Jurkat, Clone E6-1 (cell line): ENCODE measurements around the gene DHH.

Experiments used
- DNase-seq: peaks from one replicate; pipeline ENCODE4 v3.0.0-alpha.2; 2011; ENCODE audit warnings: low read depth, low spot score
- H3K4me3 ChIP-seq: 2 replicates; pipeline ENCODE4 v1.5.1; 2011; ENCODE audit warnings: mild to moderate bottlenecking, low read length, control low read depth, moderate library complexity

Gene DHH

DNA sequence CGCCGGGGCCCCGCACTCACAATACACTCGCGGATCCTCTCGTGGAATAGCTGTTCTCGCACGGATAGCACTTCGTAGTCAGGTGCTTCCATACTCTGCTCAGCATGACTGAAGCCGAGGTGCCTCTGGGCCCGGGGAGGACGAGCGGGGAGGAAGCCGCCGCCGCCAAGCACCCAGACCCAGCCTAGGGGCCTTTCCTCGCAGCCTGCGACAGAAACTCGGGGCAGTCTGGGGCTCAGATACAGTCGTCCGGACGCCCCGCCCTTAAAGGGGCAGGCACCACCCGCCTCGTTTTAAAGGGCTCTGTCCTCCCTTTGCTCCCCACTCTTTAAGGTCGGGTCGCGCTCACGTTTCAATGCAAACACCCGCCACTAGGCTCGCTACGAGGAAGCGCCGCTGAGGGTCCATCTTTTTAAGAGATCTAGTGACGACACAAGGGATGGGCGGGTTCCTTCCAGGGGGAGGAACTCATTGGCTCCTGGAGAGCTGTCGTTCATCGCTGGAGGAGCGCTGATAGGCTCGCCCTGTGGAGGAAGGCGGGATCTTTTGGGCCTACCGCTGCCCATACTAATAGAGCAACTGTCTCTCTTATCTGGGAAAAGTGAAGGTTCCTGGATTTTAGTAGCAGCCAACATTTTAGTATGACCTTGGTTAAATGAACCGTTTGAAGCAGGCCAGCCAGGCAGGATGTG is 16.0 kb upstream of the DHH start, which contains the start of gene LMBR1L:
TSS of gene LMBR1L (minus strand) at position 384 of the 692 bp plus-strand sequence. CDS start at position 92, 292 bp downstream.
- H3K4me3 ChIP-seq, result peak within 1 kb of the TSS; percentile 88
- DNase-seq, result peak; percentile 97

DNA sequence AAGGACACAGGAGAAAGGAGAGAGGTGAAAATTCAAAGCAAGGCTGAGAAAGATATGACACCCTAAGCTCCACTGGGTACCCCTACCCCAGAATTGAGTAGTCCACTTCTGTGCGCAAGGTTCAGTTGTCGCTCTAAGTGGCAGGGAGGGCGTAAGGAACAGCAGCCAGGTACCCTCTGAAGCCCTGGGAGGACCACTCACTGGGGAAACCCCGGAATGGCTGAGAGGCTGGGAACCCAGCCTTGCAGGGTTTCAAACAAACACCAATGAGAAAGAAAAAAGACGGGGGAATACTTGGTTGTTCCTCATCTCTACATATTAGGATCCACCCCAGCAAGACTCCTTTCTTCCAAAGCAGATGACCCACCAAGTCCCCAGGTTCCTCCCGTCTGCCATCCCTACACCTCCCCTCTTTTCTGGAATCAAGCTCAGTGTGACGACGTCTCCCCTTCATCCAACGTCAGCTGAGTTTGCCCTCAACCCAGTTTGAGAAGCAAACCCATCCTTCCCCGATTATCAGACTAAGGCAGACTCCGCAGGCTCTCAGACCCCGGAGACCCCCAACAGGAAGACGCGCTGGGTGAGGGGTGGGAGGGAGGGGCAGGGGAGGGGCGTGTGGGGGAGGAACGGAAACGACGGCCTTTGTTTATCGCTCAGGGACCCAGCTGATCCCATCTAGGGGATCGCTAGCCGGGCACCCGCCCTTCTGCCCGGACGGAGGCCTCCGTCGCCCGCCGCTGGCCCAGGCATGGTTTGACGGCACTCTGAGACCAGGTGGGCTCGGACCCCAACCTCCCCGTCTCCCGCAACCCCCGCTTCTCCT is 15.3 kb upstream of the DHH start:
- H3K4me3 ChIP-seq, result peak overlapping the region; percentile 88
- DNase-seq, result no peak

DNA sequence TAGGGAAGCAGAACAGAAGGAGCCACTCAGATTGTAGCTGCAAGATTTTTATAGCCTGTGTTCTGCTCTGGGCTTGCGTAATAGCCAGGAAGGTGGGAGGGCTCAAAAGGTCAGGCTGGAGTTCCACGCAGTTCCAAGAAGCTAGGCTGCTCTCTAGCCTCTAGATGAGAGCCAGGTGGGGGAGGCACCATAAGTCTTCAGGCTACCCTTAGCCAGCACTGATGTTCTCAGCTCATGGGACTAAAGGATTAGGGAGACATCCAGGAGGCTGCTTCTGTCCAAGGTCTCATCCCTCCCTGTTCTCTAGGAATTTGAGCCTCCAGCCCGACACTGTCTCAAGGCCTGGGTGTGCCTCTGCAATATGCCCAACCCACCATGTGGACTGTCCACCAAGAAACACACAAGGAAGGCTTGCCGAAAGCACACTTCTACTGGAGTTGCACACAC is 14.4 kb upstream of the DHH start:
- DNase-seq, result no peak

DNA sequence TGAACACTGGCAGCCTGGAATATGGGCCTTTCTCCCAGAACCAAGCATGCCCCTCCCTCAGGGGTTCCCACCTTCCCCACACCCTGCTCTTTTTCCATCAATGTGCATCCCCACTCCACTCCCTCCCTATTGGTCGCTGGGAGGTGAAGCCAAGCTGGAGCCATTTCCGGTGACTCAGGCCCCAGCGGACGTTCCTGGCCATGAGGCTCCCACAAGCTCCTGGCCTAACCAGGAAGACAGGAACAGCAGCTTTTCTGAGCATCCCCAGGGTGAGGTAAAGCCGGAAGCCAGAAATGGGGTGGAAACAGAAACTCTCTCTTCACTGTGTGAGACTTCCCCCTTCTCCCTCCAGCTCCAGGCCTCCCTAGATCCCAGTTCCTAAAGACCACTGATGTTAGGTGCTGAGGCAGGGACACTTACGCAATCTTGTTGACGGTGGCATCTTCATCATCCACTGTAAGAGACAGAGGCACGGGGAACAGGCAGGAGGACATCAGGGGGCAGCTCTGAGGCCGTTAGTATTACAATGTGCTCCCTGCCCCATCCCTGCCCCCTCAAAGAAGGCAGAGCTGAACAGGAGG is 11.0 kb upstream of the DHH start:
- DNase-seq, result no peak

More for the DNA sequence above, 14.4 kb upstream of the DHH start:
- H3K4me3 ChIP-seq, result no peak overlapping the region

DNA sequence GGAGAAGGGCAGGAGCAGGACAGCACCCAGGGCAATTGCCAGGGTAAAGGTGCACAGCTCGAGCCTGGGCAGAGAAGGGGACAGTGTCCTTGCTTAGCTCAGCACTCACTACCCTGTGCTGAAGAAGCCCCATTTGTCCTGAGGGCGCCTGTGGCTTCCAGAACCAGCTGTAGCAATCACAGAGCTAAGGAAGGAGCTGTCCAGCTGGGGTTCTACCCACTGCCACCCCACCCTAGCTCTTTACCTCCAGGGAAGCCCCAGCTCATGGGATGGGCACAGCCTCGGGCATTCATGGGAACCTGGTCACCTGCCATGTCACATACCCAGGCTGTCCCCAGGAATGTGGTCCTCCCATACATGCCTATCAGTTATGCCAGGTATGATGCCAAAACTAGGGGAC is 10.2 kb upstream of the DHH start:
- no peak overlapping the region for H3K4me3 ChIP-seq
- DNase-seq, result no peak

More for the DNA sequence above, 11.0 kb upstream of the DHH start:
- H3K4me3 ChIP-seq, result no peak overlapping the region

DNA sequence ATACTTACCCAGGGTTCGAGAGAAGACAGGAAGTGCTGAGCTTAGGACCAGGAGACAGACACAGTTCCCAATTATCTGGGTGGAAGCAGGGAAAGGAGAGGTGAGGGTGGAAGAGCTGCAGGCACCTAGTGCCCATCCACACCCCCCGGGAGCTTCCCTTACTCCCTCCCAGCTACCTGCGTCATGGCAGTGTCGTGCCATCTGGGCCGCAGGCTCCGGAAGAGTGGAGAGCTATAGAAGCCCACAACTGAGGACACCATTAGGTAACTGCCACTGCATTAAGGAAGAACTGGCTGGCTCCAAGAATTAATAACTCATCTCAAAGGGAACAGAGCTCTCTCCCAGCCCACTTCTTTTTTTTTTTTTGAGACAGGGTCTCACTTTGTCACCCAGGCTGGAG is 5.8 kb upstream of the DHH start:
- H3K4me3 ChIP-seq, result no peak overlapping the region
- no peak for DNase-seq

DNA sequence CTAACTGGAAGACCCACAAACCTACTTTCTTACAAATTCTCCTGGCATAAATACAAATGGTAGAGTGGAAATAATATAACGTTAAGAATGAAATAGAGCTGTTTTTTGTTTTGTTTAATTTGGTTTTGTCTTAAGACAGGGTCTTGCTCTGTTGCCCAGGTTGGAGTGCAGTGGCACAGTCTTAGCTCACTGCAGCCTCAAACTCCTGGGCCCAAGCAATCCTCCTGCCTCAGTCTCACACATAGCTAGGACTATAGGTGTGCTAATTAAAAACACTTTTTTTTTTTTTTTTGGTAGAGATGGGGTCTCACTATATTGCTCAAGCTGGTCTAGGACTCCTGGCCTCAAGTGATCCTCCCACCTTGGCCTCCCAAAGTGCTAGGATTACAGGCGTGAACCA is 4.1 kb upstream of the DHH start:
- DNase-seq, result no peak
- H3K4me3 ChIP-seq, result no peak overlapping the region

DNA sequence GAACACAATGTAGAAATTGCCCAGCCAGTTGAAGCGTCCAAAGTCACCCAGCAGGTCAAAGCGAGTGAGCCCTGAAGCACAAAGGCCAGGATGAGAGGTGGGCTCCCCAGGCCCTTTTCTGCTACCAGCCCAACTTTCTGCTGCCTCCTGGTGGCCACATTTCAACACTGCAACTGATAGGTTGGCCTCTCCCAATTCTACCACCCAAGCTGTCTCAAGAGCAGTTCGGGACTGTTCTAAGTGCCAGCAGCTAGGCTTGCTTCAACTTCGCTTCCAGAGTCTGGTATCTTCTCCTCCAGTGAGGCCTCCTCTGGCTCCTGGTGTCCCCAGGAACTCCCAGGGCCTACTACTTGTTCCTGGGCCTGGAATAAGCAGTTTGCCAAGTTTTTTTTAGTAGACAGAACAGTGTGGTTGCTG is 3.4 kb upstream of the DHH start:
- H3K4me3 ChIP-seq, result no peak overlapping the region
- DNase-seq, result peak; percentile 43

DNA sequence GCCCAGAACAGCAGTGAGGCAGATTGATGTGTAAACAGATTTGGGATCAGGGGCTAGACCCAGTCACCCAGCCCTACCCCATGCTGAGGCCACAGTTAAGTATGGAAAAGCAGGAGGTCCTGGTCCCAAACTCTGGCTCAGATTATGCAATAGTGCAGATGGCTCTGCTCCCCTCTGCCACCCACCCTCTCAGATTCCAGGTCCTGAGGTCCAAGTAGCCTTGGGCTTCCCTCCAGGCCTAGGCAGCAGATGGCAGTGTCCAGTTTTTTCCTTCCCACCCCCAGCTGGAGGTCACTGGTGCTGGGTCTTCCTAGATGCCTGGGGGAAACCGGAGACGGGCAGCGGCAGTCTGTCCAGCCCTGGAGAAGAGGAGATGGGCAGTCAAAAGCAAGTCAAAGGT is 2.8 kb upstream of the DHH start:
- no peak for DNase-seq
- H3K4me3 ChIP-seq, result no peak overlapping the region

DNA sequence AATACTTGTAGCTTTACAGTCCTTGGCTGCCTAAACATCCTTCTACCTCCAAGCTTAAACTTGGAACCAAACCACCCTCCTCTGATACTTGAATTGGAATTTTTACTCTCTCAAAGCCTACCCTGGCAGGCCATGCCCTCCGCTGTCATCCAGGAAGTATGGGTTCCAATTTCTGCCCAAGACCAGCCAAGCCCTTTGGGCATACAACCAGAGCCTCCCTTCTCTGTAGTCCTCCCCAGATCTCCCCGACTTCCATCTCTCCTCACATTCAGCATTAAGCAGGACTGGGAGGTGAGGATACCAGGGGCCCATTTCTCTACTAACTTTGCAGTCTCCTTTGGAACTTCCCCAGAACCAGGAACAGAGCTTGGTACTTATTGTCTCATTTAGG is 369 bp upstream of the DHH start:
- H3K4me3 ChIP-seq, result no peak overlapping the region
- no peak for DNase-seq

DNA sequence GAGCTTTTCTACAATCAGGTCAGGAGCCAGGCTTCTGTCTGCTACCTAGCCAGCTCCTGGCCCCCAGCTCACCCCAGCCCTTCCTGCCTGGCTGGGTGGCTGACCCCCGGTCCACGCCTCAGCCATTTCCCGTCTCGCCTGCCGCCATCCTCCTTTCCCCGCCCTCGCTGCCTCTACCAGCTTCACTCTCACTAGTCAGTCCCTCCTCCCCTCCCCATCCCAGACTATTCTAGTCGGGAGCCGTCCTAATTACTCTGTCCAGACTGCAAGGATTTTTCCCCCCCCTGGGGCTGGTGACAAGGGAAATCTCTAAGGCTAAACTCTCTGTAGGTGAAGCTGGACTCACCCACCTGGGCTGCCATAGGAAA is 825 bp downstream of the DHH start:
- H3K4me3 ChIP-seq, result no peak overlapping the region
- DNase-seq, result no peak

DNA sequence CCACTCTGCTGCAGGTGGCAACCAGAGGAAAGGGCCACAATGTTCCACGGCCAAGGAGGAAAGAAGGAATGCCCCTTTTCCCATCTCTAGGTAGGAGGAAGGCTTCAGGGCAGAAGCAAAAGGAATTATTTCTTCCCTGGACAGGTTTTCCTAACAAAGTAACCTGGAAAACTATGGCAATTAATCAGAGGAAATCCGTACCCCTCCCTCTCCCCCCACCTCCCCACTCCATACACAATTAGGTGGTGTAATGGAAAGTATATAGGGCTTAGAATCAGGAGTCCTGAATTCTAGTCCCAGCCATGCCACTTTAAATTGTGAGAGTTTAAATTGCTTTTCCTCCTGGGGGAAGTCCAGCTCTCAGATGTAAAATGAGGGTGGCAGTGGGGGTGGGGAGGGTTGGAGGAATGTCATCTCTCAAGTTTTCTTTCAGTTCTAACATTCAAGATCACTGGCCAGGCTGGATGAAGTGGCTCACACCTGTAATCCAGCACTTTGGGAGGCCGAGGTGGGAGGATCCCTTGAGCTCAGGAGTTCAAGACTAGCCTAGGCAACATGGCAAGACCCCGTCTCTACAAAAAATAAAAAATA is 1.7 kb downstream of the DHH start:
- no peak overlapping the region for H3K4me3 ChIP-seq
- no peak for DNase-seq

DNA sequence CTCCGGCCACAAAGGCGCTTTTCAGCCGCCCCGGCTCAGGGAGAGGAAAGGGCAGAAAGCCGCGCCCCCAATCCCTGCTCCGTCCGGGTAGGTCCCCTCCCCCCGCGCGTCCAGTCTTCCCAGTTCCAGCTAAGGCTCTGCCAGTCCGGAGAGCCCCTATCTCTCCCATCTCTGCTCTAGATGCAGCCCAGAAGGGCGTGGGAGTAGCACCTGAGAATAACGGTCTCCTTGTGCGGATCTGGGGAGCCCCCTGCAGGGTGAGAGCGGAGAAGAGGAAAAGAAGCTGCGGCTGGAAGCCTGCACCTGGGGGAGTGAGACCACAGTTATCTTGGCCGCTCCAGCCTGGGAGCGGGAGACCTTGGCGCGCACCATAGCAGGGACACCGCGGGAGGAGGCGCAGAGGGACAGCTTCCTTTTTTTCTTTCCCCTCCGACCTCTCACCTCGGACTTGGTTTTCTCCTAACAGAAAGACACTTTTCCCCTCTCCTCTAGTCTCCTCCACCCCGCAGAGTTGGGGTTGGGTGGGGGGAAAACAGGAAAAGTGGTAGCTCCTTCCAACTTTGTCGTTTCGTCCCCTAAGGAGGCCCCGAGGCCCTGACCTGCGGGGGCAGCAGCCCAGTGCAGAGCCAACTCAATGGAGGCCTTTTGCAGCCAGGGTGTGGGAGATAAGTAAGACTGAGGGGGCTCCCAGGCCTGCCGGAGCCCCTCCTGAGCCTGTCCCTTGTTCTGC is 2.4 kb downstream of the DHH start:
- no peak for DNase-seq
- H3K4me3 ChIP-seq, result no peak overlapping the region

DNA sequence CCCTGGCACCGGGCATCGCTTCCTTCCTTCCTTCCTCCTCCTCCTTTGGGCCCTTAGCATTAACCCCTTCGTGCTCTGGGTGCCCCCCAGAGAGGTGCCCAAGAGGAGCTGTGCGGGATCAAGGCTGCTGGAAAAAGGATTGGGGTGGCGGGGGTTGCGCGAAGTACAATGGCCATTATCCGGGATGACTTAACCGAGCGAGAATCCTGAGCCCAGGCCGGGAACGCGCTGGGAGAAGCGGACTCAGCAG is 2.8 kb downstream of the DHH start:
- no peak for DNase-seq
- H3K4me3 ChIP-seq, result no peak overlapping the region

DNA sequence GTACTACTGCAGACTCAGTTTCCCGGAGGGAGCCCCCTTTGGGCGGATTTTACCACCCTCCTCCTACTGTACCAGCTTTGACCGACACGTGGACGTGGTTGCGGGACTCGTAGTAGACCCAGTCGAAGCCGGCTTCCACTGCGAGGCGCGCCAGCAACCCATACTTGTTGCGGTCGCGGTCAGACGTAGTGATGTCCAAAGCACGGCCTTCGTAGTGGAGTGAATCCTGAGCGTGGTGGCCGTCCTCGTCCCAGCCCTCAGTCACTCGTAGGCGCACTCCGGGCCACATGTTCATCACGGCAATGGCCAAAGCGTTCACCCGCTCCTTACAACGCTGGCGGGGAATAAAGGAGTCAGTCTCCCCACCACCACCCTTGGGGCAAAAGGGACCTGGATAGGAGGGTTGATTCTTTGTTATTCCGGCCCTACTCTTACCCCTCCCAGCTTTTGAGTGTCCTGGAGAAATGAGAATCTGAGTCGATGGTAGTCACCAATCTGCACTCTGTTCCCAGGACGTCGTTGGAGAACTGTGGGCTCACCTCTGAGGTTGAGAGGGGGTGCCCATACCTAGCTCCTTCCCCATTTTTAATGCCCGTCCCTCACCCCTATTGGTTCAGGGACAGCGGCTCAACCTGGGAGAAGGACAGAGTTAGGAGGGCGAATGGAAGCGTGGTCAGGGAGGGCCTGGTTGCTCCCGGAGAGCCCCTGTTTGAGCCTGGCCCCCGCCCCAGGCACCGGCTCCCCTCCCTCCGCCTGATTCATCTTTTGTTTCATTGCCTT is 3.4 kb downstream of the DHH start:
- no peak for DNase-seq
- H3K4me3 ChIP-seq, result no peak overlapping the region

DNA sequence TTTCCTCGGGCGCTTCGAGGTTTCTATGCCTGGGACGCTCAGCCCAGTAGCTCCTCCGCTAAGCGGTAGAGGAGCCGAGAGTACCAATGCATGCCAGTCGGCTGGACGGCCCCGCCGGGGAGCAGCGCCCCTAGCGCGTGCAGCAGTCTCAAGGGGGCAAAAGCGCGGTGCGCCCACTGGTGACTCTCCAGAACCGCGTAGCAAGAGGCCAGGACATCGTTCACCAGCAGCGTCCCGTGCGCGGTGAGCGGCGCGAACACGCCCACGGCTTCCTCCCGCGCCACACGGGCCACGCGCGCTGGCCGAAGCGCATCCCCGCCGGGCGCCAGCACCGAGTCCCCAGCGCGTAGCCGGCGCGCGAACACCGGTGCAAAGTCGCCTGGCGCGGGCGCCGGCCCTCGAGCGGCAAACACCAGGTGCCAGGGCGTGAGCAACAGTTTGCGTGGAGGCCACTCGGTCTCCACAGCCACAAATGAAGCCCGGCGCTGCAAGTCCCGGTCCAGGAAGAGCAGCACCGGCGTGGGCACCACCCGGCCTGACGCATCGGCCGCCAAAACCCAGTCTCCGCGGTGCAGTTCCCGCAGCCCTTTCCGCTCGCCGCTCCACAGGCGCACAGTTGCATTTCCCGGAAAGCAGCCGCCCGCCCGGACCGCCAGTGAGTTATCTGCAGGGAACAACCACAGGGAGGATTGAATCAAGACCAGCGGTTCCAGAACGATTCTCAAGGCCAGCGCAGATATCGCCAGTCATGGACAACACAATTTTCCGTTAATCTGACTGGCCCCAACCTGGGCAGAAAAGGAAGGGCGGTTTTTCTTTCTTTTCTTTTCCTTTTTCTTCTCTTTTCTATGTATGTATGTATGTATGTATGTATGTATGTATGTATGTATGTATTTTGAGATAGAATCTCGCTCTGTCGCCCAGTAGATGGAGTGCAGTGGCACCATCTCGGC is 4.5 kb downstream of the DHH start:
- DNase-seq, result no peak
- H3K4me3 ChIP-seq, result peak overlapping the region; percentile 45

DNA sequence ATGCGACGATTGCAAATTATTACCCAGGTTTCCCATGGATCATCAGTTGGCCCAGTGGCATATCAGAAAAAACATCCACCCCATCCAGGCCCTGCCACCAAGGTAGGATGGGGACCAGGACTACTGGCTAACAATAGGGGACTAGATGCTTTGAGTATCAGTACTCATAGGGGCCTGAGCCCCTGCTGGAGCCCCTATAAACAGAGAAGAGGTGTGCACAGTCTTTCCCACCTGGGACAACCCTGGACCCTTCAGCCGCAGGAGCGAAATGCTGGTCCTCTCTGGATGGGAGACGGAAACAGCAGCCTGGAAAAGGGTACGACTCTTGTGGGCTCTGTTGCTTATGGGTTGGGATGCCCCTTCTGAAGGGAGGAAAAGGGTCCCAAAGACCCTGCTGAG is 5.7 kb downstream of the DHH start:
- no peak for DNase-seq
- no peak overlapping the region for H3K4me3 ChIP-seq
